Aorta (tissue), 5 donors: ENCODE data around the gene PALS2. TPM values are rescaled to one million over a fixed set of nuclear protein-coding genes. Genes with fewer than 3 reads are reported as not detected.

Source experiments
- ATAC-seq: fragments of 200-7000 bp; cut with Tn5 transposase; one replicate; pipeline ENCODE4 v1.9.1; 2022; ENCODE audit warnings: moderate library complexity; ENCODE audit not compliant: low FRiP score
- DNase-seq, 2 donors: peaks; one replicate each; pipeline ENCODE4 v3.0.0-alpha.2; 2020
- H3K27ac ChIP-seq, 2 donors: one replicate each; pipeline ENCODE4 v1.5.1; 2013; ENCODE audit warnings: low read length in 2 of 2, mild to moderate bottlenecking in 2 of 2, moderate library complexity in 2 of 2, control low read depth in 1 of 2, inconsistent platforms in 1 of 2, low read depth in 1 of 2
- H3K27me3 ChIP-seq, 2 donors: one replicate each; pipeline ENCODE4 v1.6.1; 2013; ENCODE audit warnings: control low read depth in 1 of 2, low read length in 1 of 2, mild to moderate bottlenecking in 1 of 2, moderate library complexity in 1 of 2; ENCODE audit not compliant: insufficient read depth in 2 of 2, control insufficient read depth in 1 of 2
- H3K36me3 ChIP-seq, 2 donors: one replicate each; pipeline ENCODE4 v1.6.1; 2013; ENCODE audit warnings: control low read depth in 1 of 2, low read length in 1 of 2, mild to moderate bottlenecking in 1 of 2; ENCODE audit not compliant: insufficient read depth in 2 of 2, control insufficient read depth in 1 of 2
- H3K4me1 ChIP-seq, 2 donors: one replicate each; pipeline ENCODE4 v1.6.1; 2013; ENCODE audit warnings: low read length in 2 of 2, control low read depth in 1 of 2, mild to moderate bottlenecking in 1 of 2, moderate library complexity in 1 of 2; ENCODE audit not compliant: insufficient read depth in 2 of 2, control insufficient read depth in 1 of 2
- H3K4me3 ChIP-seq, 2 donors: one replicate each; pipeline ENCODE4 v1.5.1; 2013; ENCODE audit warnings: low read length in 2 of 2, control low read depth in 1 of 2, mild to moderate bottlenecking in 1 of 2
- H3K9me3 ChIP-seq: one replicate; pipeline ENCODE4 v1.6.1; 2013; ENCODE audit warnings: mild to moderate bottlenecking, low read length; ENCODE audit not compliant: control insufficient read depth
- WGBS, 2 donors: extraction: QIAGEN DNeasy Blood & Tissue Kit; methylation state at CpG; one replicate each; pipeline ENCODE4 v1.1.7; 2013; 5-methylcytosine and 5-hydroxymethylcytosine counted together
- intact Hi-C, 2 donors: fragments of 100-400 bp; cut with DNase I; formaldehyde crosslinking; loops; one replicate each; pipeline versions ENCODE4 v1.14.2 to v1.15.0; 2022
- polyA plus RNA-seq, 2 donors: library from polyadenylated mRNA; stranded (reverse); fragments of 200-250 nt; gene quantifications; one replicate each; pipeline ENCODE4 v1.2.3, GENCODE V29; 2013
- total RNA-seq, 2 donors: library from RNA; stranded (reverse); fragmentation: NEBNext Ultra II Directional; extraction: Animal tissue kit (Norgen Biotek cat#: 25700); gene quantifications; one replicate each; pipeline ENCODE4 v1.2.1, GENCODE V29; 2021
- donor health status: healthy with polysubstance abuse.
- donor health status: Bipolar disorder and iron deficiency.
- donor health status: DM: no; HTN: no; CAD: no.
- donor health status: DM: no; HTN: no; CAD: no.
- donor health status: DM: yes; HTN: yes; CAD: no.

Gene PALS2
- total and polyA plus RNA-seq, 4 donors, result 1.8 to 57.3 (median 23.9) TPM

DNA sequence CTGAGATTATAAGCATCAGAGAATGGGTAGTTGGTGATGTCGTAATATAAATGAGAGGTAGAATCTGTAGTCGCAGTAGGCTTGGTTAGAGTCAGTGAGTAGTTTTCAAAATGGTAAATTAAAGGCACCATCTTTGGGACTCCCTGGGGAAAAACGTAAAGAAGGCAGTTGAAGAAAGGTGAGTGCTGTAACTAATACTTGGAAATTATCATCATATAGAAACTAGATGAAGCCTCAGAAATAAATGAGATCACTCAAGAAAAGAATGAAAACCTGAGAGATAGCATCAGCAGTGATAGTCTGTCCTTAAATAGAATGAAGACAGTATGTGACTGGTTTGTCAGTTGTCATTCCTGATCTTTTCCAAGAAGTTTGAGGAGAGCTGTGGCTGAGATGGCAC, 23.8 kb downstream of the PALS2 start:
- H3K9me3 ChIP-seq, result no peaks in the 10 kb centered on the region
- 95 to 97% methylated on average over 3 of the region's 3 CpGs for WGBS, 2 donors
- H3K27ac ChIP-seq, result no peak overlapping the region
- ATAC-seq (no peak), DNase-seq (no peak)
- no peaks in the 10 kb centered on the region for H3K36me3 ChIP-seq
- no peak overlapping the region for H3K4me3 ChIP-seq
- no peaks in the 10 kb centered on the region for H3K4me1 ChIP-seq
- H3K27me3 ChIP-seq, result no peaks in the 10 kb centered on the region
- intact Hi-C loops, result loop anchor here in 1 of 2 donors (10.0 kb wide), 1 partner anchor 302 kb away; no protein-coding TSS in a partner anchor

DNA sequence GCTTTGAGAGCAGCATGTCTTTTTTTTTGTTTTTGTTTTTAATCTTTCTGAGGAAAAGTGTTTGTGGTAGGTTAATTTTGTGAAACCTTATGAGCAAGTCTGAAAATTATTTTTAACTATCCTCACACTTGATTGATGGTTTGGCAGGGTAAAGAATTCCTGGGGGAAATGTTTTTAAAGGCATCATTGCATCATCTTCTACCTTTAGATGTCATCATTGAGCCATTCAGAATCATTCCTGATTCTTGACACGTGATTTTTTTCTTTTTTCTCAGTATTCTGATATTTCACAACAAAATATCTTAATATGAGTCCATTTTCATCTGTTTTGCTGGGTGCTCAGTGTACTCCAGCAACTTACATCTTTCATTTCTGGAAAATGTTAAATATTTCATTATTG, 28.3 kb downstream of the PALS2 start:
- no peaks in the 10 kb centered on the region for H3K9me3 ChIP-seq

DNA sequence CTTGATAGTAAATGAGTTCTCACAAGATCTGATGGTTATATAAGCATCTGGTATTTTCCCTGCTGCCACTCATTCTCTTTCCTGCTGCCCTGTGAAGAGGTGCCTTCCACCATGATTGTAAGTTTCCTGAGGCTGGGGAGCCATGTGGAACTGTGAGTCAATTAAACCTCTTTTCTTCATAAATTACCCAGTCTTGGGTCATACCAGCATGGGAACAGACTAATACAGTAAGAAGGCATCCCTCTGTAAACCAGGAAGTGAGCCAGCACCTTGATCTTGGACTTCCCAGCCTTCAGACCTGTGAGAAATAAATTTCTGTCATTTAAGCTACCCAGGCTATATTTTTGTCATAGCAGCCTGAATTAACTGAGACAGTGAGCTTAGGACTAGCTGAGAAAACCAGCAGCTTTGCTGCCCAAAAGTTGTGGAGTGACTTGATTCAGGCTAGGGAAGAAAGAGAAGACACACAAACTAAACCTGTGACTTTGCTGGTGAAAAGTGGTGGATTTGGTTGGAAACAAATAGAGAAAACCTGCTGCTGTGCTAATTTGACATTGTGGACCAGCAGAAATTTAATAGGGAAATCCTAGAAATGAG, 29.7 kb downstream of the PALS2 start:
- H3K4me3 ChIP-seq, result no peak overlapping the region
- no peaks in the 10 kb centered on the region for H3K36me3 ChIP-seq
- ATAC-seq (no peak), DNase-seq (no peak)
- no peaks in the 10 kb centered on the region for H3K4me1 ChIP-seq
- no peak overlapping the region for H3K27ac ChIP-seq
- no peaks in the 10 kb centered on the region for H3K27me3 ChIP-seq
- intact Hi-C loops, result no loop called here
- H3K9me3 ChIP-seq, result no peaks in the 10 kb centered on the region

More for the DNA sequence above, 28.3 kb downstream of the PALS2 start:
- DNase-seq (no peak), ATAC-seq (no peak)
- no peaks in the 10 kb centered on the region for H3K36me3 ChIP-seq
- no peaks in the 10 kb centered on the region for H3K4me1 ChIP-seq
- H3K4me3 ChIP-seq, result no peak overlapping the region
- intact Hi-C loops, result no loop called here
- WGBS, 2 donors, result 90 to 94% methylated on average over 1 of the region's 1 CpG
- H3K27me3 ChIP-seq, result no peaks in the 10 kb centered on the region
- H3K27ac ChIP-seq, result no peak overlapping the region

DNA sequence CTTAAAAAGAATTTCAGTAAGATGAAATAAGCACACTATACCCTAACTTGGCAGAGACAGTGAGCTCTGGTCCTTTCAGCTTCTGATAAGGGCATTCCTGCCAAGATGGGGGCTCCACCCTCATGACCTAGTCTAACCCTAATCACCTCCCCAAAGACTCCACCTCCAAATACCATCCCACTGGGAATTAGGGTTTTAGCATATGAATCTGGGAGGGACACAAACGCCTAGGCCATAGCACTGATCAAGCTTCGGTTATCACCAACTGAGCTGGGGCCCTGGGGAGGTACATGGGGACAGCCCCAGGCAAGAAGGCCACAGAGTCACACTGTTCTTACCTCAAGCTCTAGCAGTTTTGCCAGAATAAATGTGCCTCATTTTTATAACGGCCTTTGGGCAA, 31.4 kb downstream of the PALS2 start:
- no peaks in the 10 kb centered on the region for H3K36me3 ChIP-seq
- H3K9me3 ChIP-seq, result no peaks in the 10 kb centered on the region
- no peaks in the 10 kb centered on the region for H3K4me1 ChIP-seq
- no peak overlapping the region for H3K4me3 ChIP-seq
- H3K27me3 ChIP-seq, result no peaks in the 10 kb centered on the region
- DNase-seq, result no peak
- ATAC-seq, result no peak
- H3K27ac ChIP-seq, result no peak overlapping the region
- WGBS, 2 donors, result 68 to 83% methylated on average over 3 of the region's 3 CpGs
- intact Hi-C loops, result no loop called here

DNA sequence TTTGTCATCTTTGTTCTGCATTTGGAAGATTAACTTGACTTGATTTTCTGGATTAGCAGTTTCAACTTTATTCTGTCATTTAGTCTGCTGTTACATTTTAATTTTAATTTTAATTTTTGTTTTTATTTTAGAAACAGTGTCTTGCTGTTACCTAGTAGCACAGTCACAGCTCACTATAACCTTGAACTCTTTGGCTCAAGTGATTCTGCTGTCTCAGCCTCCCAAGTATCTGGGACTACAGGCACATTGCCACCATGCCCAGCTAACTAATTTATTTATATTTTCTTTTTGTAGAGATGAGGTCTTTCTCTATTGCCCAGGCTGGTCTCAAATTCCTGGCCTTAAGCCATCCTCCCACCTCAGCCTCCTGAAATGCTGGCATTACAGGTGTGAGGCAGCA, 35.3 kb downstream of the PALS2 start:
- Histone ChIP-seq H3K27ac (no peak overlapping the region), H3K36me3 (no peaks in the 10 kb centered on the region), H3K4me1 (no peaks in the 10 kb centered on the region), H3K9me3 (no peaks in the 10 kb centered on the region), H3K27me3 (no peaks in the 10 kb centered on the region), H3K4me3 (no peak overlapping the region)
- DNase-seq (no peak), ATAC-seq (no peak)
- intact Hi-C loops, result no loop called here

DNA sequence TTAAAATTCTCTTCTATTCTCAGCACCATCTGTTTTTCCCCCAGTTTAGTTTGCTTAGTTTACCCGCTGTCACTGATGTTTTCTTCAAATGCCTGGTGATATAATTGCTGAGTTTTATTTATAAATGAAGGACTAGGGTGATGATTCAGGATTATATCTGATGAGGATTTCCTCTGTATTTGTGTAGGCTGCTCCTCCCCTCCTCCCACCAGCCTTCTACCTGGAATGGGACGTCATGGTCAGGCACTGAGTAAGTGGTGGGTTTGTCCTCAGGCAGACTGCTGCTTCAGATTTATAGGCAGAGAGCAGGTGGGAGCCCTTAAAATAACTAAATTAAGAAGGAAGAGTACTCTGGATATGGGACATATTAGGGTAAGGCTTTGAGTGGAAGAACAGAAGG, 35.8 kb downstream of the PALS2 start:
- 61 to 78% methylated on average over 2 of the region's 2 CpGs for WGBS, 2 donors
- Histone ChIP-seq H3K9me3 (no peaks in the 10 kb centered on the region), H3K4me1 (no peaks in the 10 kb centered on the region), H3K4me3 (no peak overlapping the region), H3K36me3 (no peaks in the 10 kb centered on the region), H3K27me3 (no peaks in the 10 kb centered on the region), H3K27ac (no peak overlapping the region)
- ATAC-seq, result no peak
- no peak for DNase-seq
- intact Hi-C loops, result no loop called here

DNA sequence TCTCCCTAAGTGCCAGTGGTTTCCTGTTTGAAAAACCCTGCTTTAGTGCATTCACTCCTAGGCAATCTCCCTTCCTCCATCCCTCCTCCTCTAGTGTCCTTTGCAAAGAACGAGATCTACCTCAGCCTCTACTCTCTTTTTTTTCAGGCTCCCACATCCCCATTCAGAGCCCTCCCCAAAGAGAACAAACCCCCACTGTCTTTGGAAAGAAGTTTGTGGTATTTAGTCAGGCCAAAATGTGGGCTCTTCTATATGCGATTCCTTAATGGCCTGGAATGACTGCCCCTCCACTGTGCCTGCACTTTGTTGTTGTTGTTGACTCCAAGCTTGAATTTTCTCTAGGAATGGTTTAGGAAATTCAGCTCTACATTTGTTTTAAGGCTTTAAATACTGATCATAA, 36.3 kb downstream of the PALS2 start:
- 86 to 89% methylated on average over 2 of the region's 2 CpGs for WGBS, 2 donors
- intact Hi-C loops, result no loop called here
- ATAC-seq (no peak), DNase-seq (no peak)
- Histone ChIP-seq H3K4me1 (no peaks in the 10 kb centered on the region), H3K27me3 (no peaks in the 10 kb centered on the region), H3K9me3 (no peaks in the 10 kb centered on the region), H3K36me3 (no peaks in the 10 kb centered on the region), H3K27ac (no peak overlapping the region), H3K4me3 (no peak overlapping the region)

DNA sequence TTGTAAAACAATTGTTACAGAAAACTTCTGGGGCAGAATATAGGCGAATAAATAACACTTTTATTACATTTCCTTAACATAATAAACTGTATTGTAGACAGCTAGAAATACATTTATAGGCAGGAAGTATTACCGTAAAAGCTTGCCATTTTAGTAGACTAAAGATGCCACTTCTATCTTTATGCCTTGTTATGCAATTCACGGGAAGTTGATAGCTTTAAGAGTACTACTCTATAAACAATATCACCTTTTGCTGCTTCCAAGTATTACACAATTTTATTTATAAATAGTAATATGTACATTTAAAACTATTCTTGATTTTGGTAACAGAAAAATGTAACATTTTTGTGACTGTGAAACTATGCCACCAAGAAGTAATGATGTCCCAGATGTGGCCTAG, 37.9 kb downstream of the PALS2 start:
- ATAC-seq (no peak), DNase-seq (no peak)
- Histone ChIP-seq H3K9me3 (no peaks in the 10 kb centered on the region), H3K36me3 (no peaks in the 10 kb centered on the region), H3K27me3 (no peaks in the 10 kb centered on the region), H3K27ac (no peak overlapping the region), H3K4me1 (no peaks in the 10 kb centered on the region), H3K4me3 (no peak overlapping the region)
- intact Hi-C loops, result no loop called here
- 85 to 93% methylated on average over 3 of the region's 3 CpGs for WGBS, 2 donors

DNA sequence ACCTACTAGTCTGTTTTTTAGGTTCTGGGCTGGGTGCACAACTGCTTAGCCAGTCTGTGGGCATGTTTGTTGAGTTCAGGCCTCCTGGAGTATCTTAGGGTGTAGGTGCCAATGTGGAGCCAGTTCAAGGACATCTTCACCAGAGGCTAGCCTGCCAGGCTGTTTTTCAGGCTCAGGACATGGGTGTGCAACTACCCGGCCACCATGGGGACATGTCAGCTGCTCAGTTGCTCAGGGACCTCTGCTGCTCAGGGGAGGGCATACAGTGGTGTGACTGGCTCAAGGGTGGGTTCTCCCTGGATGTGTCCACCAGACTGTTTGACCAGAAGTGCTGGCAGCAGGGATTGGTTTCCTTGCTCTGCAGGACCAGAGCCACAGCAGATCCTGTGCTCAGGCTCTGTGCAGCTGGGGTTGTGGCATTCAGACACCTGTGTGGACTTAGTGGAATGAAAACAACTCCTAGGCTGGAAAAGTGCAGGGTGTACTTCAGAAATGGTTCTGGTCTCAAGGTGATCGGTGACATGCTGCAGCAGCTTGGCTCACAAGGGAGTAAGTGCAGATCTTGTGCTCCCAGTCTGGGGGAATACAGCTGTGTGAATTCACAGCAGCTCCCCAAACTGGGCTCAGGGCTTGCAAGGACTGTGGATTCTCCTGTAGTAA, 44.8 kb downstream of the PALS2 start:
- Histone ChIP-seq H3K36me3 (no peaks in the 10 kb centered on the region), H3K4me3 (no peak overlapping the region), H3K9me3 (peaks cover 2% of the 10 kb centered on the region), H3K4me1 (no peaks in the 10 kb centered on the region), H3K27ac (no peak overlapping the region), H3K27me3 (no peaks in the 10 kb centered on the region)
- WGBS, 2 donors, result 91 to 93% methylated on average over 2 of the region's 2 CpGs
- DNase-seq, result peak in 1 of 2 donors; percentile 57
- intact Hi-C loops, result no loop called here
- ATAC-seq, result no peak
